K562 (cell line): ENCODE data around the gene MARCHF9. TPM values are rescaled to one million over a fixed set of nuclear protein-coding genes. Genes with fewer than 3 reads are reported as not detected.

Source experiments
- ATAC-seq: fragments of 200-7000 bp; cut with Tn5 transposase; 3 replicates; pipeline ENCODE4 v1.9.1; 2020; ENCODE audit warnings: moderate library complexity
- BruUV-seq: library from RNA; stranded (reverse); fragments of 400-500 nt; replicated peaks from 2 replicates; lab custom pipeline; 2021; lab: Mats Ljungman, UMichigan
- CTCF ChIA-PET: fragments of 300-600 bp; formaldehyde crosslinking; extraction: SDS; loops from one replicate; lab custom pipeline; 2021; ENCODE audit warnings: low intra/inter-chr PET ratio; lab: Yijun Ruan, JAX
- POLR2A ChIA-PET: fragments of 300-600, 350-650 bp; sonication (Branson Sonifier 250); formaldehyde crosslinking; extraction: SDS; loops from one replicate; lab custom pipeline; 2021; ENCODE audit warnings: antibody characterized with exemption, inconsistent platforms; lab: Yijun Ruan, JAX
- DNase-seq, 4 experiments: peaks; one replicate each; pipeline versions ENCODE4 v3.0.0 to v3.0.0-alpha.2; 2011 to 2018; ENCODE audit warnings: low spot score in 3 of 4, mixed read lengths in 3 of 4; ENCODE audit errors: extremely low read depth in 1 of 4
- FAIRE-seq: peaks from 2 replicates; lab custom pipeline; 2011; peaks lifted over from hg19 to GRCh38; lab: Jason Lieb, UNC
- H2AFZ ChIP-seq: 2 replicates; pipeline ENCODE4 v1.6.0; 2011; ENCODE audit warnings: low read depth, low read length, control low read depth, inconsistent platforms
- H3K27ac ChIP-seq: fragments of 200-600 bp; 3 replicates; pipeline ENCODE4 v1.8.0; 2011; ENCODE audit warnings: low read depth, mild to moderate bottlenecking, control low read depth, inconsistent platforms, low read length, moderate library complexity, mixed read lengths; ENCODE audit errors: extremely low read depth
- H3K27me3 ChIP-seq, 2 experiments: fragments of 300-600 bp in 1 of 2; 2 replicates in 1 of 2; 3 replicates in 1 of 2; pipeline versions ENCODE4 v1.6.0 to v1.8.0; 2011; ENCODE audit warnings: inconsistent platforms in 2 of 2, low read length in 2 of 2, mild to moderate bottlenecking in 1 of 2, mixed read lengths in 1 of 2, moderate library complexity in 1 of 2; ENCODE audit not compliant: control insufficient read depth in 2 of 2, insufficient read depth in 2 of 2
- H3K36me3 ChIP-seq: fragments of 300-600 bp; 3 replicates; pipeline ENCODE4 v1.8.0; 2011; ENCODE audit warnings: mild to moderate bottlenecking, low read length, inconsistent platforms; ENCODE audit not compliant: control insufficient read depth, insufficient read depth
- H3K4me1 ChIP-seq, 2 experiments: fragments of 200-600 bp in 1 of 2; replicated peaks in 1 of 2; 2 replicates in 1 of 2; 3 replicates in 1 of 2; pipeline versions ENCODE4 v1.5.1 to v1.8.0; 2011; ENCODE audit warnings: inconsistent platforms in 2 of 2, low read length in 2 of 2, mild to moderate bottlenecking in 1 of 2, mixed read lengths in 1 of 2, moderate library complexity in 1 of 2; ENCODE audit not compliant: control insufficient read depth in 2 of 2, insufficient read depth in 2 of 2
- H3K4me2 ChIP-seq: 2 replicates; pipeline ENCODE4 v1.6.1; 2011; ENCODE audit warnings: low read length, control low read depth, inconsistent platforms, mixed read lengths; ENCODE audit not compliant: insufficient read depth
- H3K4me3 ChIP-seq: fragments of 200-600 bp; sonication (generic), shearing (Covaris generic); 2 replicates; pipeline ENCODE4 v1.5.1; 2016; ENCODE audit warnings: control low read depth, inconsistent platforms
- H3K79me2 ChIP-seq: fragments of 200-600 bp; 3 replicates; pipeline ENCODE4 v1.8.0; 2011; ENCODE audit warnings: low read length, inconsistent platforms; ENCODE audit not compliant: control insufficient read depth, insufficient read depth
- H3K9ac ChIP-seq, 2 experiments: 2 replicates each; pipeline versions ENCODE4 v1.6.0 to v1.6.1; 2011; ENCODE audit warnings: low read depth in 2 of 2, low read length in 2 of 2, control low read depth in 1 of 2, inconsistent platforms in 1 of 2, mild to moderate bottlenecking in 1 of 2, mixed read lengths in 1 of 2; ENCODE audit not compliant: insufficient read depth in 1 of 2
- H3K9me1 ChIP-seq: one replicate; pipeline ENCODE4 v1.6.0; 2011; ENCODE audit warnings: inconsistent platforms, mild to moderate bottlenecking, low read length, moderate library complexity; ENCODE audit not compliant: control insufficient read depth, insufficient read depth
- H3K9me3 ChIP-seq: replicated peaks from 2 replicates; pipeline ENCODE4 v1.5.1; 2011; ENCODE audit warnings: low read depth, low read length, inconsistent platforms; ENCODE audit not compliant: control insufficient read depth, insufficient read depth
- H4K20me1 ChIP-seq: replicated peaks from 2 replicates; pipeline ENCODE4 v1.6.1; 2011; ENCODE audit warnings: low read length, inconsistent platforms, mixed read lengths; ENCODE audit not compliant: control insufficient read depth, insufficient read depth
- TFAP4 ChIP-seq: sonication (generic); formaldehyde crosslinking; IDR thresholded peaks from 2 replicates; pipeline ENCODE4 v1.8.0; 2022; ENCODE audit warnings: missing genetic modification reagents, mild to moderate bottlenecking, moderate library complexity, borderline replicate concordance
- WGBS: fragments of 100-300 bp; shearing (Covaris generic); methylation state at CpG from one replicate; pipeline ENCODE4 v1.1.6; 2016; ENCODE audit warnings: low coverage, mixed read lengths; ENCODE audit not compliant: insufficient coverage; ENCODE audit errors: missing lambda C conversion rate; 5-methylcytosine and 5-hydroxymethylcytosine counted together
- in situ Hi-C: fragments of 300-500 bp; cut with MboI; formaldehyde crosslinking; loops from 4 replicates; pipeline ENCODE4 v1.15.0; 2018; ENCODE audit warnings: inconsistent platforms, mixed read lengths
- intact Hi-C: fragments of 100-400 bp; cut with micrococcal nuclease; formaldehyde crosslinking; loops from 2 replicates; pipeline ENCODE4 v1.14.2; 2022
- polyA plus RNA-seq, 8 experiments: library from polyadenylated mRNA; depleted of rRNA in 4 of 8; stranded (reverse) in 5 of 8; unstranded in 3 of 8; fragments of >200 nt; fragmentation: Nextera tagmentation in 2 of 8; fragmentation: Illumina TruSeq in 1 of 8; extraction: Ambion mirVana in 2 of 8; extraction: Trizol in 1 of 8; gene quantifications; 2 replicates each; pipeline versions ENCODE4 v1.2.1 to v1.2.3, GENCODE V29; 2011 to 2014; ENCODE audit warnings: inconsistent platforms in 1 of 8, missing spikeins in 1 of 8
- total RNA-seq, 7 experiments: library from RNA; depleted of rRNA in 6 of 7; stranded (reverse); fragments of >200 nt in 6 of 7; fragmentation: Illumina TruSeq in 2 of 7; extraction: Trizol in 2 of 7; gene quantifications; 2 replicates each; pipeline versions ENCODE4 v1.2.1 to v1.2.3, GENCODE V29; 2011 to 2021; ENCODE audit warnings: low replicate concordance in 1 of 7
- TF ChIP-seq, protein P1 (sequence below), 3 experiments: fragments of 200-800 bp in 1 of 3; fragments of 250-450 bp in 1 of 3; fragments of 450-650 bp in 1 of 3; sonication (Bioruptor Pico) in 1 of 3; sonication (Bioruptor generic) in 1 of 3; formaldehyde crosslinking in 1 of 3; IDR thresholded peaks; 2 replicates each; pipeline versions ENCODE4 v1.6.1 to v1.8.0; 2016 to 2022; ENCODE audit warnings: mild to moderate bottlenecking in 2 of 3, missing genetic modification characterization in 2 of 3, missing compliant biosample characterization in 1 of 3, moderate library complexity in 1 of 3

MARCHF9 gene
- total and polyA plus RNA-seq, 9 of the 15 experiments (the other 6 are each of a cell fraction or from before 2014, with no cell fraction given), result 0.80 to 12.4 (median 6.2) TPM

GRCh38 chr12:57764662-57765002, 9.7 kb downstream of the MARCHF9 start:
- no peaks in the 10 kb centered on the region for H3K9me3 ChIP-seq
- H3K79me2 ChIP-seq, result no peaks in the 10 kb centered on the region
- H3K9ac ChIP-seq, result peak overlapping the region in 1 of 2 experiments; percentile 29; a peak in 1 of 4 replicates
- peaks cover 19% of the 10 kb centered on the region; the same call in 2 of the 3 replicates for H3K36me3 ChIP-seq
- no peaks in the 10 kb centered on the region for H3K27me3 ChIP-seq
- in situ Hi-C loops, result no loop called here
- ChIA-PET POLR2A (interaction anchor here (0.7 kb wide), 1 partner anchor 122 kb away, joined by 3 read pairs; no protein-coding TSS in a partner anchor), CTCF (no interaction called here)
- intact Hi-C loops, result no loop called here
- FAIRE-seq (no peak), DNase-seq (no peak), ATAC-seq (no peak)
- 83% methylated on average over 16 of the region's 17 CpGs for WGBS
- no peaks in the 10 kb centered on the region for H3K9me1 ChIP-seq
- no peak overlapping the region for H2AFZ ChIP-seq
- peaks cover 8 to 25% of the 10 kb centered on the region in 2 experiments for H3K4me1 ChIP-seq
- no peak overlapping the region for H3K27ac ChIP-seq
- TF ChIP-seq, protein P1, sequence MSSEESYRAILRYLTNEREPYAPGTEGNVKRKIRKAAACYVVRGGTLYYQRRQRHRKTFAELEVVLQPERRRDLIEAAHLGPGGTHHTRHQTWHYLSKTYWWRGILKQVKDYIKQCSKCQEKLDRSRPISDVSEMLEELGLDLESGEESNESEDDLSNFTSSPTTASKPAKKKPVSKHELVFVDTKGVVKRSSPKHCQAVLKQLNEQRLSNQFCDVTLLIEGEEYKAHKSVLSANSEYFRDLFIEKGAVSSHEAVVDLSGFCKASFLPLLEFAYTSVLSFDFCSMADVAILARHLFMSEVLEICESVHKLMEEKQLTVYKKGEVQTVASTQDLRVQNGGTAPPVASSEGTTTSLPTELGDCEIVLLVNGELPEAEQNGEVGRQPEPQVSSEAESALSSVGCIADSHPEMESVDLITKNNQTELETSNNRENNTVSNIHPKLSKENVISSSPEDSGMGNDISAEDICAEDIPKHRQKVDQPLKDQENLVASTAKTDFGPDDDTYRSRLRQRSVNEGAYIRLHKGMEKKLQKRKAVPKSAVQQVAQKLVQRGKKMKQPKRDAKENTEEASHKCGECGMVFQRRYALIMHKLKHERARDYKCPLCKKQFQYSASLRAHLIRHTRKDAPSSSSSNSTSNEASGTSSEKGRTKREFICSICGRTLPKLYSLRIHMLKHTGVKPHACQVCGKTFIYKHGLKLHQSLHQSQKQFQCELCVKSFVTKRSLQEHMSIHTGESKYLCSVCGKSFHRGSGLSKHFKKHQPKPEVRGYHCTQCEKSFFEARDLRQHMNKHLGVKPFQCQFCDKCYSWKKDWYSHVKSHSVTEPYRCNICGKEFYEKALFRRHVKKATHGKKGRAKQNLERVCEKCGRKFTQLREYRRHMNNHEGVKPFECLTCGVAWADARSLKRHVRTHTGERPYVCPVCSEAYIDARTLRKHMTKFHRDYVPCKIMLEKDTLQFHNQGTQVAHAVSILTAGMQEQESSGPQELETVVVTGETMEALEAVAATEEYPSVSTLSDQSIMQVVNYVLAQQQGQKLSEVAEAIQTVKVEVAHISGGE (CRISPR knock-in tag; IDR thresholded peaks at IDR 0.05), result peak in 1 of 3 experiments; percentile 93; a peak in 1 of 6 replicates
- TF ChIP-seq TFAP4 (CRISPR knock-in tag), result no peak
- no peak overlapping the region for H3K4me3 ChIP-seq
- BruUV-seq, result no TSS peak
- H3K4me2 ChIP-seq, result no peak overlapping the region
- no peaks in the 10 kb centered on the region for H4K20me1 ChIP-seq
